GM23338 (cell line): ENCODE results near the gene BRD2. TPM values are rescaled to one million over a fixed set of nuclear protein-coding genes. Genes with fewer than 3 reads are reported as not detected.

Experiments used
- ATAC-seq: fragments of 200-7000 bp; cut with Tn5 transposase; 3 replicates; pipeline ENCODE4 v1.9.1; 2020
- DNase-seq: peaks from one replicate; pipeline ENCODE4 v3.0.0-alpha.2; 2015; ENCODE audit warnings: low spot score
- H2AFZ ChIP-seq: fragments of 200-600 bp; sonication (generic); 2 replicates; pipeline ENCODE4 v1.8.0; 2016; ENCODE audit warnings: antibody characterized with exemption, mild to moderate bottlenecking, moderate library complexity
- H3F3A ChIP-seq: fragments of 200-600 bp; sonication (generic); replicated peaks from 2 replicates; pipeline ENCODE4 v1.8.0; 2017; ENCODE audit warnings: antibody characterized with exemption, mixed run types, low read depth
- H3K27ac ChIP-seq: fragments of 200-600 bp; sonication (generic); 2 replicates; pipeline ENCODE4 v1.6.1; 2016; ENCODE audit warnings: low read depth
- H3K27me3 ChIP-seq: fragments of 200-600 bp; sonication (generic); 2 replicates; pipeline ENCODE4 v1.8.0; 2016; ENCODE audit warnings: mild to moderate bottlenecking, mixed run types, moderate library complexity; ENCODE audit not compliant: insufficient read depth
- H3K36me3 ChIP-seq: fragments of 200-600 bp; sonication (generic); 2 replicates; pipeline ENCODE4 v1.8.0; 2016; ENCODE audit warnings: mild to moderate bottlenecking; ENCODE audit not compliant: insufficient read depth
- H3K4me1 ChIP-seq: fragments of 200-600 bp; sonication (generic); 2 replicates; pipeline ENCODE4 v1.8.0; 2016; ENCODE audit warnings: mild to moderate bottlenecking, moderate library complexity; ENCODE audit not compliant: insufficient read depth
- H3K4me2 ChIP-seq: fragments of 200-600 bp; sonication (generic); 2 replicates; pipeline ENCODE4 v1.7.1; 2017; ENCODE audit warnings: mixed run types
- H3K4me3 ChIP-seq: fragments of 200-600 bp; sonication (generic); 2 replicates; pipeline ENCODE4 v1.6.1; 2016; ENCODE audit warnings: mixed run types
- H3K79me2 ChIP-seq: fragments of 200-600 bp; sonication (generic); replicated peaks from 2 replicates; pipeline ENCODE4 v1.8.0; 2017; ENCODE audit warnings: mild to moderate bottlenecking; ENCODE audit not compliant: insufficient read depth
- H3K9me2 ChIP-seq: fragments of 200-600 bp; sonication (generic); 2 replicates; pipeline ENCODE4 v1.8.0; 2017; ENCODE audit not compliant: insufficient read depth
- H4K20me1 ChIP-seq: fragments of 200-600 bp; sonication (generic); replicated peaks from 2 replicates; pipeline ENCODE4 v1.8.0; 2017; ENCODE audit warnings: mild to moderate bottlenecking; ENCODE audit not compliant: insufficient read depth
- H3K27ac Mint-ChIP-seq: 2 replicates; pipeline ENCODE4 v1.8.0; 2020; ENCODE audit warnings: inconsistent platforms, mild to moderate bottlenecking, moderate library complexity, mixed read lengths
- H3K27me3 Mint-ChIP-seq: 3 replicates; pipeline ENCODE4 v1.8.0; 2022; ENCODE audit warnings: low read depth, mild to moderate bottlenecking, moderate library complexity, mixed read lengths, inconsistent platforms; ENCODE audit not compliant: insufficient read depth, poor library complexity
- H3K36me3 Mint-ChIP-seq: 3 replicates; pipeline ENCODE4 v1.8.0; 2021; ENCODE audit warnings: low read depth, mild to moderate bottlenecking, inconsistent platforms, moderate library complexity, mixed read lengths
- H3K4me1 Mint-ChIP-seq: 3 replicates; pipeline ENCODE4 v1.8.0; 2020; ENCODE audit warnings: mild to moderate bottlenecking, inconsistent platforms, mixed read lengths
- H3K4me3 Mint-ChIP-seq: 3 replicates; pipeline ENCODE4 v1.8.0; 2021; ENCODE audit warnings: moderate library complexity, mild to moderate bottlenecking, inconsistent platforms, mixed read lengths
- H3K9me3 Mint-ChIP-seq: 3 replicates; pipeline ENCODE4 v1.8.0; 2020; ENCODE audit warnings: moderate library complexity, mild to moderate bottlenecking, inconsistent platforms, mixed read lengths
- CREB1 ChIP-seq: fragments of 250-450 bp; sonication (Bioruptor Pico); IDR thresholded peaks from 2 replicates; pipeline ENCODE4 v1.5.0; 2020; ENCODE audit warnings: low read depth, mild to moderate bottlenecking, moderate library complexity
- EZH2 ChIP-seq: fragments of 200-600 bp; sonication (generic); IDR thresholded peaks from one replicate; pipeline ENCODE4 v1.8.0; 2017; ENCODE audit warnings: antibody characterized with exemption, mild to moderate bottlenecking, low read depth; ENCODE audit not compliant: unreplicated experiment
- JUNB ChIP-seq: IDR thresholded peaks from one replicate; pipeline ENCODE4 v1.6.1; 2016; ENCODE audit warnings: antibody characterized with exemption; ENCODE audit not compliant: unreplicated experiment
- NANOG ChIP-seq: IDR thresholded peaks from 2 replicates; pipeline ENCODE4 v1.6.1; 2016; ENCODE audit warnings: antibody characterized with exemption, borderline replicate concordance
- POLR2AphosphoS5 ChIP-seq: IDR thresholded peaks from 2 replicates; pipeline ENCODE4 v1.6.1; 2016; ENCODE audit warnings: antibody characterized with exemption, low read depth
- ZNF114 ChIP-seq: fragments of 250-450 bp; sonication (Bioruptor Pico); IDR thresholded peaks from 2 replicates; pipeline ENCODE4 v1.5.0; 2020; ENCODE audit warnings: mild to moderate bottlenecking, moderate library complexity
- polyA plus RNA-seq: library from polyadenylated mRNA; unstranded; fragments of >200 nt; fragmentation: Nextera tagmentation; extraction: Ambion mirVana; gene quantifications from 2 replicates; pipeline ENCODE4 v1.2.1, GENCODE V29; 2016
- total RNA-seq: library from RNA; depleted of rRNA; stranded (reverse); fragments of >200 nt; shearing (Covaris generic); gene quantifications from 2 replicates; pipeline ENCODE4 v1.2.3, GENCODE V29; 2014
- TF ChIP-seq, protein P1 (sequence below): fragments of 250-450 bp; sonication (Bioruptor Pico); IDR thresholded peaks from 2 replicates; pipeline ENCODE4 v1.5.0; 2020; ENCODE audit warnings: mild to moderate bottlenecking, moderate library complexity
- TF ChIP-seq, protein P2 (sequence below), 2 experiments: fragments of 200-600 bp in 1 of 2; sonication (generic) in 1 of 2; conservative IDR thresholded peaks; 2 replicates each; pipeline versions ENCODE4 v1.5.1 to v1.6.1; 2016 to 2017; ENCODE audit warnings: antibody characterized with exemption in 2 of 2, low read depth in 2 of 2, mild to moderate bottlenecking in 2 of 2, moderate library complexity in 1 of 2
- TF ChIP-seq, protein P3 (sequence below): IDR thresholded peaks from one replicate; pipeline ENCODE4 v1.6.1; 2018; ENCODE audit warnings: antibody characterized with exemption; ENCODE audit not compliant: unreplicated experiment
- TF ChIP-seq, protein P4 (sequence below): IDR thresholded peaks from 2 replicates; pipeline ENCODE4 v1.6.1; 2016; ENCODE audit warnings: antibody characterized with exemption

The BRD2 gene
- total and polyA plus RNA-seq, 2 experiments from 2014 or later, result 84.9 to 169 TPM

DNA sequence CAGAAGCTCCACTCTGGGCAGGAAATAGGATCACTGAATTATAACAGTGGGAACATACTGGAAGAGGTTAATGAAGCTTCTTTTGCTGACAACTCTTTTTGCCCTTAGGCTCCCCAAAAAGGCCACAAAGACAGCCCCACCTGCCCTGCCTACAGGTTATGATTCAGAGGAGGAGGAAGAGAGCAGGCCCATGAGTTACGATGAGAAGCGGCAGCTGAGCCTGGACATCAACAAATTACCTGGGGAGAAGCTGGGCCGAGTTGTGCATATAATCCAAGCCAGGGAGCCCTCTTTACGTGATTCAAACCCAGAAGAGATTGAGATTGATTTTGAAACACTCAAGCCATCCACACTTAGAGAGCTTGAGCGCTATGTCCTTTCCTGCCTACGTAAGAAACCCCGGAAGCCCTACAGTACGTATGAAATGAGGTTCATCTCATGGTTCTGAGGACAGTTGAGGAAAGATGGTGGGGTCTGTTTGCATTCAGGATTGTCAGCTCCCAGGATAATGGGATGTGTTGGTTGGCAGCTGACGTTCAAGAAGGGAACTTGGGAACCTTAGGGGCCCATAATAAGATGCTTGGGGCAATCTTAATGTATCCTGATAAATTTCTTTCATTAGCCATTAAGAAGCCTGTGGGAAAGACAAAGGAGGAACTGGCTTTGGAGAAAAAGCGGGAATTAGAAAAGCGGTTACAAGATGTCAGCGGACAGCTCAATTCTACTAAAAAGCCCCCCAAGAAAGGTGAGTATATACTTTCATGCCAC lies 11.5 kb downstream of the BRD2 start:
- Histone ChIP-seq H4K20me1 (peaks cover 73% of the 10 kb centered on the region), H3K79me2 (peaks cover 44% of the 10 kb centered on the region), H3K4me2 (no peak overlapping the region), H2AFZ (no peak overlapping the region), H3K27me3 (no peaks in the 10 kb centered on the region), H3K27ac (peak overlapping the region; percentile 70; the same call in 1 of the 2 replicates), H3F3A (peaks cover 93% of the 10 kb centered on the region), H3K36me3 (peaks cover 61% of the 10 kb centered on the region), H3K4me1 (peaks cover 21% of the 10 kb centered on the region; the same call in 1 of the 2 replicates), H3K4me3 (no peak overlapping the region), H3K9me2 (no peaks in the 10 kb centered on the region)
- Mint-ChIP-seq H3K27ac (no peak overlapping the region), H3K36me3 (peaks cover 73% of the 10 kb centered on the region), H3K9me3 (no peaks in the 10 kb centered on the region; the same call in 2 of the 3 replicates), H3K4me1 (peaks cover 60% of the 10 kb centered on the region), H3K27me3 (peaks cover 37% of the 10 kb centered on the region), H3K4me3 (no peak overlapping the region)
- TF ChIP-seq, protein P1, sequence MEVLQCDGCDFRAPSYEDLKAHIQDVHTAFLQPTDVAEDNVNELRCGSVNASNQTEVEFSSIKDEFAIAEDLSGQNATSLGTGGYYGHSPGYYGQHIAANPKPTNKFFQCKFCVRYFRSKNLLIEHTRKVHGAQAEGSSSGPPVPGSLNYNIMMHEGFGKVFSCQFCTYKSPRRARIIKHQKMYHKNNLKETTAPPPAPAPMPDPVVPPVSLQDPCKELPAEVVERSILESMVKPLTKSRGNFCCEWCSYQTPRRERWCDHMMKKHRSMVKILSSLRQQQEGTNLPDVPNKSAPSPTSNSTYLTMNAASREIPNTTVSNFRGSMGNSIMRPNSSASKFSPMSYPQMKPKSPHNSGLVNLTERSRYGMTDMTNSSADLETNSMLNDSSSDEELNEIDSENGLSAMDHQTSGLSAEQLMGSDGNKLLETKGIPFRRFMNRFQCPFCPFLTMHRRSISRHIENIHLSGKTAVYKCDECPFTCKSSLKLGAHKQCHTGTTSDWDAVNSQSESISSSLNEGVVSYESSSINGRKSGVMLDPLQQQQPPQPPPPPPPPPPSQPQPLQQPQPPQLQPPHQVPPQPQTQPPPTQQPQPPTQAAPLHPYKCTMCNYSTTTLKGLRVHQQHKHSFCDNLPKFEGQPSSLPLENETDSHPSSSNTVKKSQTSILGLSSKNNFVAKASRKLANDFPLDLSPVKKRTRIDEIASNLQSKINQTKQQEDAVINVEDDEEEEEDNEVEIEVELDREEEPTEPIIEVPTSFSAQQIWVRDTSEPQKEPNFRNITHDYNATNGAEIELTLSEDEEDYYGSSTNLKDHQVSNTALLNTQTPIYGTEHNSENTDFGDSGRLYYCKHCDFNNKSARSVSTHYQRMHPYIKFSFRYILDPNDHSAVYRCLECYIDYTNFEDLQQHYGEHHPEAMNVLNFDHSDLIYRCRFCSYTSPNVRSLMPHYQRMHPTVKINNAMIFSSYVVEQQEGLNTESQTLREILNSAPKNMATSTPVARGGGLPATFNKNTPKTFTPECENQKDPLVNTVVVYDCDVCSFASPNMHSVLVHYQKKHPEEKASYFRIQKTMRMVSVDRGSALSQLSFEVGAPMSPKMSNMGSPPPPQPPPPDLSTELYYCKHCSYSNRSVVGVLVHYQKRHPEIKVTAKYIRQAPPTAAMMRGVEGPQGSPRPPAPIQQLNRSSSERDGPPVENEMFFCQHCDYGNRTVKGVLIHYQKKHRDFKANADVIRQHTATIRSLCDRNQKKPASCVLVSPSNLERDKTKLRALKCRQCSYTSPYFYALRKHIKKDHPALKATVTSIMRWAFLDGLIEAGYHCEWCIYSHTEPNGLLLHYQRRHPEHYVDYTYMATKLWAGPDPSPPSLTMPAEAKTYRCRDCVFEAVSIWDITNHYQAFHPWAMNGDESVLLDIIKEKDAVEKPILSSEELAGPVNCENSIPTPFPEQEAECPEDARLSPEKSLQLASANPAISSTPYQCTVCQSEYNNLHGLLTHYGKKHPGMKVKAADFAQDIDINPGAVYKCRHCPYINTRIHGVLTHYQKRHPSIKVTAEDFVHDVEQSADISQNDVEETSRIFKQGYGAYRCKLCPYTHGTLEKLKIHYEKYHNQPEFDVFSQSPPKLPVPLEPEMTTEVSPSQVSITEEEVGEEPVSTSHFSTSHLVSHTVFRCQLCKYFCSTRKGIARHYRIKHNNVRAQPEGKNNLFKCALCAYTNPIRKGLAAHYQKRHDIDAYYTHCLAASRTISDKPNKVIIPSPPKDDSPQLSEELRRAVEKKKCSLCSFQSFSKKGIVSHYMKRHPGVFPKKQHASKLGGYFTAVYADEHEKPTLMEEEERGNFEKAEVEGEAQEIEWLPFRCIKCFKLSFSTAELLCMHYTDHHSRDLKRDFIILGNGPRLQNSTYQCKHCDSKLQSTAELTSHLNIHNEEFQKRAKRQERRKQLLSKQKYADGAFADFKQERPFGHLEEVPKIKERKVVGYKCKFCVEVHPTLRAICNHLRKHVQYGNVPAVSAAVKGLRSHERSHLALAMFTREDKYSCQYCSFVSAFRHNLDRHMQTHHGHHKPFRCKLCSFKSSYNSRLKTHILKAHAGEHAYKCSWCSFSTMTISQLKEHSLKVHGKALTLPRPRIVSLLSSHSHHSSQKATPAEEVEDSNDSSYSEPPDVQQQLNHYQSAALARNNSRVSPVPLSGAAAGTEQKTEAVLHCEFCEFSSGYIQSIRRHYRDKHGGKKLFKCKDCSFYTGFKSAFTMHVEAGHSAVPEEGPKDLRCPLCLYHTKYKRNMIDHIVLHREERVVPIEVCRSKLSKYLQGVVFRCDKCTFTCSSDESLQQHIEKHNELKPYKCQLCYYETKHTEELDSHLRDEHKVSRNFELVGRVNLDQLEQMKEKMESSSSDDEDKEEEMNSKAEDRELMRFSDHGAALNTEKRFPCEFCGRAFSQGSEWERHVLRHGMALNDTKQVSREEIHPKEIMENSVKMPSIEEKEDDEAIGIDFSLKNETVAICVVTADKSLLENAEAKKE, result no peak
- TF ChIP-seq NANOG (no peak), CREB1 (CRISPR knock-in tag) (no peak), POLR2AphosphoS5 (no peak), JUNB (no peak), EZH2 (no peak), ZNF114 (CRISPR knock-in tag) (no peak)
- TF ChIP-seq, protein P2, sequence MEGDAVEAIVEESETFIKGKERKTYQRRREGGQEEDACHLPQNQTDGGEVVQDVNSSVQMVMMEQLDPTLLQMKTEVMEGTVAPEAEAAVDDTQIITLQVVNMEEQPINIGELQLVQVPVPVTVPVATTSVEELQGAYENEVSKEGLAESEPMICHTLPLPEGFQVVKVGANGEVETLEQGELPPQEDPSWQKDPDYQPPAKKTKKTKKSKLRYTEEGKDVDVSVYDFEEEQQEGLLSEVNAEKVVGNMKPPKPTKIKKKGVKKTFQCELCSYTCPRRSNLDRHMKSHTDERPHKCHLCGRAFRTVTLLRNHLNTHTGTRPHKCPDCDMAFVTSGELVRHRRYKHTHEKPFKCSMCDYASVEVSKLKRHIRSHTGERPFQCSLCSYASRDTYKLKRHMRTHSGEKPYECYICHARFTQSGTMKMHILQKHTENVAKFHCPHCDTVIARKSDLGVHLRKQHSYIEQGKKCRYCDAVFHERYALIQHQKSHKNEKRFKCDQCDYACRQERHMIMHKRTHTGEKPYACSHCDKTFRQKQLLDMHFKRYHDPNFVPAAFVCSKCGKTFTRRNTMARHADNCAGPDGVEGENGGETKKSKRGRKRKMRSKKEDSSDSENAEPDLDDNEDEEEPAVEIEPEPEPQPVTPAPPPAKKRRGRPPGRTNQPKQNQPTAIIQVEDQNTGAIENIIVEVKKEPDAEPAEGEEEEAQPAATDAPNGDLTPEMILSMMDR (conservative IDR thresholded peaks at IDR 0.05; ENCODE audit: low read depth in 2 of 2), result no peak
- TF ChIP-seq, protein P3, sequence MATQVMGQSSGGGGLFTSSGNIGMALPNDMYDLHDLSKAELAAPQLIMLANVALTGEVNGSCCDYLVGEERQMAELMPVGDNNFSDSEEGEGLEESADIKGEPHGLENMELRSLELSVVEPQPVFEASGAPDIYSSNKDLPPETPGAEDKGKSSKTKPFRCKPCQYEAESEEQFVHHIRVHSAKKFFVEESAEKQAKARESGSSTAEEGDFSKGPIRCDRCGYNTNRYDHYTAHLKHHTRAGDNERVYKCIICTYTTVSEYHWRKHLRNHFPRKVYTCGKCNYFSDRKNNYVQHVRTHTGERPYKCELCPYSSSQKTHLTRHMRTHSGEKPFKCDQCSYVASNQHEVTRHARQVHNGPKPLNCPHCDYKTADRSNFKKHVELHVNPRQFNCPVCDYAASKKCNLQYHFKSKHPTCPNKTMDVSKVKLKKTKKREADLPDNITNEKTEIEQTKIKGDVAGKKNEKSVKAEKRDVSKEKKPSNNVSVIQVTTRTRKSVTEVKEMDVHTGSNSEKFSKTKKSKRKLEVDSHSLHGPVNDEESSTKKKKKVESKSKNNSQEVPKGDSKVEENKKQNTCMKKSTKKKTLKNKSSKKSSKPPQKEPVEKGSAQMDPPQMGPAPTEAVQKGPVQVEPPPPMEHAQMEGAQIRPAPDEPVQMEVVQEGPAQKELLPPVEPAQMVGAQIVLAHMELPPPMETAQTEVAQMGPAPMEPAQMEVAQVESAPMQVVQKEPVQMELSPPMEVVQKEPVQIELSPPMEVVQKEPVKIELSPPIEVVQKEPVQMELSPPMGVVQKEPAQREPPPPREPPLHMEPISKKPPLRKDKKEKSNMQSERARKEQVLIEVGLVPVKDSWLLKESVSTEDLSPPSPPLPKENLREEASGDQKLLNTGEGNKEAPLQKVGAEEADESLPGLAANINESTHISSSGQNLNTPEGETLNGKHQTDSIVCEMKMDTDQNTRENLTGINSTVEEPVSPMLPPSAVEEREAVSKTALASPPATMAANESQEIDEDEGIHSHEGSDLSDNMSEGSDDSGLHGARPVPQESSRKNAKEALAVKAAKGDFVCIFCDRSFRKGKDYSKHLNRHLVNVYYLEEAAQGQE, result no peak
- TF ChIP-seq, protein P4, sequence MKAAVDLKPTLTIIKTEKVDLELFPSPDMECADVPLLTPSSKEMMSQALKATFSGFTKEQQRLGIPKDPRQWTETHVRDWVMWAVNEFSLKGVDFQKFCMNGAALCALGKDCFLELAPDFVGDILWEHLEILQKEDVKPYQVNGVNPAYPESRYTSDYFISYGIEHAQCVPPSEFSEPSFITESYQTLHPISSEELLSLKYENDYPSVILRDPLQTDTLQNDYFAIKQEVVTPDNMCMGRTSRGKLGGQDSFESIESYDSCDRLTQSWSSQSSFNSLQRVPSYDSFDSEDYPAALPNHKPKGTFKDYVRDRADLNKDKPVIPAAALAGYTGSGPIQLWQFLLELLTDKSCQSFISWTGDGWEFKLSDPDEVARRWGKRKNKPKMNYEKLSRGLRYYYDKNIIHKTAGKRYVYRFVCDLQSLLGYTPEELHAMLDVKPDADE, result no peak
- ATAC-seq (no peak), DNase-seq (no peak)
